ENCODE data around the gene HOXC4. TPM values are rescaled to one million over a fixed set of nuclear protein-coding genes. Genes with fewer than 3 reads are reported as not detected.

HOXC4 gene
- total RNA-seq, 1 donor from 2014 or later: 2.8 TPM

DNA sequence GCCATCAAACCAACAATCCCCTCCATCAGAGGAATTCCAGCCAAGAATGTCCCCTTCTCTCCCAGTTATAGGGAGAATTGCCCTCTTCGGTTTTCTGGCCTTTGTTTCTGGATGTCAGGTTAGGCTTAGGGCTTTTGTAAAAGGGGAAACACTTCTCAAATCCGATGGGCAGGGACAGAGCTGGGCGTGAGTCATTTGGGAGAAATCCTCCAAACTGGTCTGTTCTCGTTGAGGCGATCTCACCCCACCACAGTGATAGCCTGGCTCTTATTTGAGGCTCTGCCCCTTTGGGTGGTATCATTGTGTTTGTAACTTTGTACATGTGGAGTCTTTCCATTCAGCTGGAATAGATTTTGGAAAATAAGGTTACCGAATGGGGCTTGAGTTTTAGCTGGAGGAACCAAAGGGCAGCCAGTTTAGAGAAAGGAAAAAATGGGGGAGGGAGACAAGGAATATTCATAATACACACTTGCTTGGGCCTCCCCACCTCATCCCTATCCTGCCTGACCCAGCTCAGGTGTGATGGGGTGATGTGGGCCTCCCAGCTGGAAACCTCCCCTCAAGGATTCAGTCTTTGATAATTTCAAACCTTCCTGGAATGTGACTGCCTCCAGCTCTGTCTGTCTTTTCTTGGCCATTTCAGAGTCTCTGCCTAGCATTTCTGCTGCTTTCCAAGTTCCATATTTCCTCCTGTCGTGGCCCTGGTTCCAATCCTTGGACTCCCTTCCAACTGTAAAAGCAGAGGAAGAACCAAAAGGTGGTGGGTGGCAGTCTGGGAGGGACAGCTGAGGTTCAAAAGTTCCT, 7.5 kb downstream of the HOXC4 start:
- no peak for DNase-seq (ENCODE audit: low read depth)
- TF ChIP-seq, protein P1, sequence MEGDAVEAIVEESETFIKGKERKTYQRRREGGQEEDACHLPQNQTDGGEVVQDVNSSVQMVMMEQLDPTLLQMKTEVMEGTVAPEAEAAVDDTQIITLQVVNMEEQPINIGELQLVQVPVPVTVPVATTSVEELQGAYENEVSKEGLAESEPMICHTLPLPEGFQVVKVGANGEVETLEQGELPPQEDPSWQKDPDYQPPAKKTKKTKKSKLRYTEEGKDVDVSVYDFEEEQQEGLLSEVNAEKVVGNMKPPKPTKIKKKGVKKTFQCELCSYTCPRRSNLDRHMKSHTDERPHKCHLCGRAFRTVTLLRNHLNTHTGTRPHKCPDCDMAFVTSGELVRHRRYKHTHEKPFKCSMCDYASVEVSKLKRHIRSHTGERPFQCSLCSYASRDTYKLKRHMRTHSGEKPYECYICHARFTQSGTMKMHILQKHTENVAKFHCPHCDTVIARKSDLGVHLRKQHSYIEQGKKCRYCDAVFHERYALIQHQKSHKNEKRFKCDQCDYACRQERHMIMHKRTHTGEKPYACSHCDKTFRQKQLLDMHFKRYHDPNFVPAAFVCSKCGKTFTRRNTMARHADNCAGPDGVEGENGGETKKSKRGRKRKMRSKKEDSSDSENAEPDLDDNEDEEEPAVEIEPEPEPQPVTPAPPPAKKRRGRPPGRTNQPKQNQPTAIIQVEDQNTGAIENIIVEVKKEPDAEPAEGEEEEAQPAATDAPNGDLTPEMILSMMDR (conservative IDR thresholded peaks at IDR 0.05; ENCODE audit: low read depth, low read length): no peak

DNA sequence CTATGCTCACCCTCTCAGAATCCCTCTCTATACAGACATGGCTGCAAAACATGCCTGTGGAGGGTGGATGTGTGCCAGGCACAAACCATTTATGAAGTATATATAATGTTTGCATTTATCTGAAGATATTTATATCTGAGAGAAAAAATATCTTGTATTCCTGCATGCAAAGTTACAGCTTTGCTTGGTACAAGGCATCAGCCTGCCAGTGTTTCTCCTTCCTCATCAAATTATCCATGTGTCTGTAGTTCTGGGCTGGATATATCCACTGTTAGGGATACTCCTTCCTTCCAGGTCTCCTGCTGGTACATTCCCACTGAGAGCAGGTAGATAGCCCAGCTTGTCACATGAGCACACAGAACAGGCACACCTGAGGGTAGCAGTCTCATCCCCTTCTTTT, 12.0 kb downstream of the HOXC4 start:
- no peak overlapping the region for H3K4me3 ChIP-seq (ENCODE audit: low read depth, low read length)
- no peak for DNase-seq (ENCODE audit: low read depth)
- TF ChIP-seq, protein P1 (conservative IDR thresholded peaks at IDR 0.05; ENCODE audit: low read depth, low read length): no peak

More for the DNA sequence above, 7.5 kb downstream of the HOXC4 start:
- H3K4me3 ChIP-seq (ENCODE audit: low read depth, low read length): no peak overlapping the region

DNA sequence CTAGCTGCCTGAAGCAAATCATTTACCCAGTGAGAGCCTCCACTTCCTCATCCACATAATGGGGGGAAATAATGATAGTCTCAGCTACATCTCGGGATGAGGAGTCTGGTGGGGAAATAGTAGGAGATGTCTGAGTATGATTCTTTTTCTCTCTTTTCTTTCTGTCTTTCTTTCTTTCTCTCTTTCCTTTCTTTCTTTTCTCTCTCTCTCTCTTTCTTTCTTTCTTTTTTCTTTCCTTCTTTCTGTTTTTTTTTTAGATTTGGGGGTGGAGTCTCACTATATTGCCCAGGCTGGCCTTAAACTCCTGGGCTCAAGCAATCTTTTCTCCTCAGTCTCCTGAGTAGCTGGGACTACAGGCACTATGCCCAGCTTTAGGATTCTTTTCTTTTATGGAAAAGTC, 12.8 kb downstream of the HOXC4 start:
- no peak for DNase-seq (ENCODE audit: low read depth)

DNA sequence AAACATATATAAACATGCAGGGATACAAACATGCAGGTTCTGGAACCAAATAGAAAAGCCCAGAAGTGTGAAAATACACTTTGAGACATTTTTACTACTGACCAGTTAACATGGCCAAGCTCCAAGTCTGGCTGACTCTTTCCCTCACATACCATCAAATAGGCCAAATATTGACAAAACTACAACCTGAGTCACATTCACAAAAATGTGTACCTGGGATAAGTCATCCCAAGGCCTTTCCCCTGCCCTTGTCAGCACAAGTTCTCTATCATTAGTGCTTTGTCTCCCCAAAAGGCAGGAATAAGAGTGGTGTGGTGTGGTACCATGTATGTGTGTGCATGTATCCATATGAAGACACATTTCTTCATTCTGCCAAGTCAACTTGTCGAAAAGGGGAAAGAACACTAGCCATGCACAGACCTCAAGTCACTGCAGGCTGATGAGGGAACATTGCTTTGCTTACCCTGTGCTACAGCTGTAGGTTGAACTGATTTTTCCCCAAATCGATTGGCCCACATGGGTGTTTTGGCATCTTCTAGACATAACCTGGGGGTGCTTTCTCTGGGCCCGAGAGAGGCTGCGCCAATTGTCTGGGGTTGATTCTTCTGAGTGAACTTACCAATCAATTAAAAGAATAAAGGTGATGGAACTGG, 14.9 kb downstream of the HOXC4 start:
- DNase-seq (ENCODE audit: low read depth): no peak
- TF ChIP-seq, protein P1 (conservative IDR thresholded peaks at IDR 0.05; ENCODE audit: low read depth, low read length): no peak
- H3K4me3 ChIP-seq (ENCODE audit: low read depth, low read length): no peak overlapping the region

More for the DNA sequence above, 12.8 kb downstream of the HOXC4 start:
- H3K4me3 ChIP-seq (ENCODE audit: low read depth, low read length): no peak overlapping the region
- TF ChIP-seq, protein P1 (conservative IDR thresholded peaks at IDR 0.05; ENCODE audit: low read depth, low read length): no peak

DNA sequence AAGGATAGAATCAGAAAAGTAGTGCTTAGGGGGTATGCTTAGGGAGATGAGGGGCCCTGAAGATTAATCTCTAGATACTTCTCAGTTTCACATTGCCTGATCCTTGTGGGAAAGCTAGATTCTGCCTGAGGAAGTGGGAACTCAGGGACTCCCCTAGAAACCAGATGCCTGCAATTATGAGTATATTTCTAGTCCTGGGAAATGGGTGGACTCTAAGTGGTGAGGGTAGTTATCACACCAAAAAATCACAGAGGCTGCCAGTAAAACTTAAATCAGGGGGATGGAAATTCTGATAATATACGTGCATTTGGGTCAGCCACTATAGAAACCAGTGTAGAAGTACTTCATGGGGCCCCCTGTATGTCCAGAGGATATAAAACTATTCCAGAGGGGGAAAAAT, 18.3 kb downstream of the HOXC4 start:
- TF ChIP-seq, protein P1 (conservative IDR thresholded peaks at IDR 0.05; ENCODE audit: low read depth, low read length): no peak
- H3K4me3 ChIP-seq (ENCODE audit: low read depth, low read length): no peak overlapping the region

DNA sequence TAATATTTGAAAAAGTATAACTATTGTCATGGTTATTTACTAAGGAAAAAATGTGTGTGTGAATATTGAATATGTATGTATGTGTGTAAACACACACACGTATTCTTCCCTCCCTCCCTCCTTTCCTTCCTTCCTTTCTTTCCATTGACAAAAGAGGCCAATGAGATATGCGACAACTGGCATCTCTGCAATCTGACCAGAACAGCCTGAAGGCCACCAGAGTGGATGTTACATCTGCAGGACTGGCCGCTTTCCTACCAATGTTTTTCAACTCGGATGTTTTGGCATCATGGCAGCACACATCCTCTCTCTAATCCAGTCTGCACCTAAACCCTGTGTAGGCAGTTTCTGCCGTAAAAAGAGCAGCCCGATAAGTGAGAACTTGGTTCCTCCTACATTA, 20.7 kb downstream of the HOXC4 start:
- no peak overlapping the region for H3K4me3 ChIP-seq (ENCODE audit: low read depth, low read length)
- TF ChIP-seq, protein P1 (conservative IDR thresholded peaks at IDR 0.05; ENCODE audit: low read depth, low read length): no peak
- no peak for DNase-seq (ENCODE audit: low read depth)

More for the DNA sequence above, 18.3 kb downstream of the HOXC4 start:
- DNase-seq (ENCODE audit: low read depth): no peak

All from epithelial cell of proximal tubule (primary cell).